IPS-NIHi11 (cell line): ENCODE measurements around the gene GNAI2.
A peak's percentile ranks its signal among the peaks of the same experiment; 100 is the strongest.
"Not testable (repeated sequence)": the region's sequence is repeated elsewhere in the genome, so short reads cannot be mapped to it uniquely, and the experiment has no call there.

Experiments used
- DNase-seq: peaks from one replicate; pipeline ENCODE4 v3.0.0; 2012; ENCODE audit warnings: mixed read lengths, low spot score

The GNAI2 gene

DNA sequence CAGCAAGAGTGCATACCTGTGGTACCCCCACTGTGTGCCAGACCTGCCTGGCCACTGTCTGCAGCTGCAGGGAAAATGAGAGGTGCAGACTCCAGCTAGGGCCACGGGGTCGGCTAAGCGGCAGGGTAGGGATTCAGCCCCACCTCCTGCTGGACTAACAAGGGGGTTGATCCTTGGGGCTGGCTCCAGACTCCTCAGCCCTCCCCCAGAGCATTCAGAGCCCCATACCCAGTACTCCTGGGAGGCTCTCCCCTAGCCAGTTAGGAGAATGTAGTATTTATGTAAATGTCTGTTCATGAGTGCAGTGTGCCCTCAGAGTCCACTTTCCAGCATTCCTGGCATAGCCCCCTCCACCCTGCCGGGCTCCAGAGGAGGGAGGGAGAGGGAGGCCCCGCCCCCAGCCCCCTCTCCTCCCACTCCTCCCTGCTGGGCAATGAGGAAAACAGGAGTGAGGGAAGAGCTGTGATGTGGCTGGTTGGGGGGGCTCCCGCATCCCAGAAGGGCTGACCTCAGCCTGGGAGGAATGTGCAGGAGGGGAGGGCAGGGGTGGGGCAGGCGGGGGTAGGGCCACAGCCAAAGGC is 28.5 kb downstream of the GNAI2 start:
- peak; percentile 89 for DNase-seq

DNA sequence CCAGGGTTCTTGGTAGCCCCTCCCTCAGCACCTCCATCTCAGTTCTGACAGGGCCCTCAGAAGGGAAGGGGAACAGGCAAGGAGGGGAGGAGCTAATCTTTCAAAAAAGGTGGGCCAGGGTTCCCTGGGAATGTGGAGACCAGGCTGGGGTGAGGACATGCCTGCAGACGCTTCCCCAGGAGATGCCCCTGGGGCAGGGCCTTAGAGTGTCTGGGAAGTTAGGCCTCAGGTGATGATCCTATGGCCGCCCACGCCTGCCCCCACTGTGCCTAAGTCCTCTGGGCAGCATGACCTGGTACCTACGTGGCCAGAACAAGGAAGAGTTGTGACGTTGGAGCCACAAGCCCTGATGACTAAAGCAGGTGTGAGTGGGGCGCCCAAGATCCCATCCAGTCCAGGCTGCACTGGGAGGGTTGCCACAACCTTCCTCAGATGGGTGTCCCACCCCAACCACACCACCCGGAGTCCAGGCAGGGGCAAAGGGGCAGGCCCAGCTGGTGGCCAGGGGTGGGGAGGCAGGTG is 29.0 kb downstream of the GNAI2 start:
- DNase-seq: no peak

- no peak for DNase-seq
These were observed 29.6 kb downstream of the GNAI2 start for GRCh38 chr3:50265571-50265970.

DNA sequence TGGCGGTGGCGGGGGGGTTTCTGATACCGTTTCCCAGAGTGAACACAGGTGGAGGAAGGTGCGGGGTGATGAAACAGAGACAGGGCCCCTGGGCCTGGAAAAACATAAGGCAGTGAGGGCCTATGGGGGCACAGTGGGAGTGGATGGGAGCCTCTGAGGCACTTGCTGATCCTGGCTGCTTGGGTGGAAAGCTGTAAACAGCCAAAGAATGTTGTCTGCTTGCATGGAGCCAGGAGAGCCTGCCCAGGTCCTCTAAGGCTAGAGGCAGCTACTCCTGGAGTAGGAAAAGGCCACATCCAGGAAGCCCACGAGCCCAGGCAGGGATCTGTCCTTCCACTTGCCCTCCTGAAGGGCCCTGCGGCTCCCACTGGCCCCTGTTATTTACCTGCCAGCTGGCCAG is 30.0 kb downstream of the GNAI2 start:
- no peak for DNase-seq

DNA sequence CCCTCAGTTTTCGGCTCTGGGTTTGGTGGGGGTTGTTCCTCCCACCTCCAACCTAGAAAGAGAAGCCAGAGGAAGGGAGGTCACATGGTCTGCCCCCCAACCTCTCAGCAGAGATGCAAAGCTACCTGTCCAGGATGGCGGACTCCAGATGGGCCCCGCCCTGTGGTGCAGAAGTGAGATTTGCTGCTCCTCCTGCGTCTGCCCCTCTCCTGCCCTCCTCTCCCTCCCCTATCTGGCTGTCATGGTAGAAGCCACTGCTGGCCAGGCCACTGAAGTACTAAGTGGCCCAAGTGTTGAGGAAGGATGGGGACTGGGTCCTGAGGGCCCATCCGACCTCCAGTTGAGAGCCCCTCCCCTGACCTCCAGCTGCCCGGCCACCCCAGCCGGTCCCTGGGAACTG is 30.8 kb downstream of the GNAI2 start:
- no peak for DNase-seq

- peak; percentile 58 for DNase-seq
These were observed 31.4 kb downstream of the GNAI2 start for GRCh38 chr3:50267280-50267913.

- no peak for DNase-seq
These were observed 32.3 kb downstream of the GNAI2 start for GRCh38 chr3:50268276-50268675.

- peak; percentile 57 for DNase-seq
These were observed 32.9 kb downstream of the GNAI2 start, which contains the start of gene SEMA3B for GRCh38 chr3:50268703-50269451. Gene SEMA3B, plus strand, starts transcription at chr3:50269147. Its CDS starts 94 bp downstream, at chr3:50269241.

GRCh38 chr3:50269460-50269859 is 33.5 kb downstream of the GNAI2 start:
- DNase-seq: no peak

DNA sequence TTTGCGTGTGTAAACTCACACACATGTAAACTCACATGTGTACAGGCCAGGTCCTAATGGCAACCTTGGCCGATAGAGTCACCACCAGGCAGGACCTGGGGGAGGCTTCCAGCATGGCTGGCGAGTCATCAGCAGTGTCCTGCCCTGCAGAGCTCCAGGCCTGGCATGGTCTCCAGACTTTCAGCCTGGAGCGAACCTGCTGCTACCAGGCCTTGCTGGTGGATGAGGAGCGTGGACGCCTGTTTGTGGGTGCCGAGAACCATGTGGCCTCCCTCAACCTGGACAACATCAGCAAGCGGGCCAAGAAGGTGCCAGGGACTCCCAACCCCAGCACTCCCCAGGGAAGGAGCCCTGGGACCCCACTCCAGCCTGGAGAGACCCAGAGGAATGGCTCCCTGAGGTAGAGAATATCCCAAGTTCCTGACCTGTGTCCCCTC is 34.0 kb downstream of the GNAI2 start:
- no peak for DNase-seq

DNA sequence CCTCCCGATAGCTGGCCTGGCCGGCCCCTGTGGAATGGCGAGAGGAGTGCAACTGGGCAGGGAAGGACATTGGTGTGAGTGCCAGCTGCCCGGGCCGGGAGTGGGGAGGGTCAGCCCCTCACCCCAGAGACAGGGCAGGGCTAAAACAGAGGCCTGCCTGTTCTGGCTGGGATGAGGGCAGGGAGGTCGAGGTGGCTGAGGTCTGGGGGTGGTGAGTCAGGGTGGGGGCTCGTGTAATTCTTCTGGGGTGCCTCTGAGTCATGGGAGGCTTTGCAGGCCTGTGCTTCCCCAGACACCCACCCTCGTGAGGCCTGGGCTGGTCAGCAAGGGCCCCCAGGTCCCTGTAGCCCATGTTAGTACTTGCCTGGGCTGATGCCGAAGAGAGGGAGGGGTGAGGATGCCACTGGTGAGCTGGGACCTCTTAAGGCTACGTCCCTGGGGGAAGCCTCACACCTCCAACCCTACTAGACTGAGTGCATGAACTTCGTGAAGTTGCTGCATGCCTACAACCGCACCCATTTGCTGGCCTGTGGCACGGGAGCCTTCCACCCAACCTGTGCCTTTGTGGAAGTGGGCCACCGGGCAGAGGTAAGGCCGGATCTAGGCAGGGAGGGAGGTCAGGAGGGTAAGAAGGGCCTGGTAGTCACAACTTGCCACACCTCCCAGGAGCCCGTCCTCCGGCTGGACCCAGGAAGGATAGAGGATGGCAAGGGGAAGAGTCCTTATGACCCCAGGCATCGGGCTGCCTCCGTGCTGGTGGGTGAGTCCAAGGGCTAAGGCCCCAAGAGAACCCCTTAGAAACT is 34.6 kb downstream of the GNAI2 start:
- no peak for DNase-seq

DNA sequence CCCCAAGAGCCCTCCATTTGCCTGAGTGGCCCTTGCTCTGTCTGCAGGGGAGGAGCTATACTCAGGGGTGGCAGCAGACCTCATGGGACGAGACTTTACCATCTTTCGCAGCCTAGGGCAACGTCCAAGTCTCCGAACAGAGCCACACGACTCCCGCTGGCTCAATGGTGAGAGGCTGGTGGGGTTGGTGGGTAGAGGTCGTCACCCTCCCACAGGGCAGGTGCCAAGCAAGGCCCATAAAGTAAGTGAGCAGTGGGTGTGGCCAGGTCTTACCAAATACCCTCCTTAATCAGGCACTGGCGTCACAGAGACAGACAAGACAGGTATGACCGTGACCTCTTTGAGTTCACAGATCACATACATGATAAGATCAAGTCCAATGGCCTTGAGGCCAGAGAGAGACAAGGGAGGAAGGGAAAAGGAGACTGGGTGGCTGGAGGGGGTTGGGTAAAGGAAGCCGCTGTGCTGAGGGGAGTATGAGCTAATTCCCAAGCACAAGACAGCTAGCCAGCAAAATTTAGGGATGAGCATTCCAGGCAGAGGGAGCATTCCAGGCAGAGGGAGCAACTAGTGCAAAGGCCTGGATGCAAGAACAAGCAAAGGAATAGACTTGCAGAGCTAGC is 35.4 kb downstream of the GNAI2 start:
- no peak for DNase-seq

- DNase-seq: not testable (repeated sequence)
These were observed 36.5 kb downstream of the GNAI2 start for GRCh38 chr3:50272538-50272910.

DNA sequence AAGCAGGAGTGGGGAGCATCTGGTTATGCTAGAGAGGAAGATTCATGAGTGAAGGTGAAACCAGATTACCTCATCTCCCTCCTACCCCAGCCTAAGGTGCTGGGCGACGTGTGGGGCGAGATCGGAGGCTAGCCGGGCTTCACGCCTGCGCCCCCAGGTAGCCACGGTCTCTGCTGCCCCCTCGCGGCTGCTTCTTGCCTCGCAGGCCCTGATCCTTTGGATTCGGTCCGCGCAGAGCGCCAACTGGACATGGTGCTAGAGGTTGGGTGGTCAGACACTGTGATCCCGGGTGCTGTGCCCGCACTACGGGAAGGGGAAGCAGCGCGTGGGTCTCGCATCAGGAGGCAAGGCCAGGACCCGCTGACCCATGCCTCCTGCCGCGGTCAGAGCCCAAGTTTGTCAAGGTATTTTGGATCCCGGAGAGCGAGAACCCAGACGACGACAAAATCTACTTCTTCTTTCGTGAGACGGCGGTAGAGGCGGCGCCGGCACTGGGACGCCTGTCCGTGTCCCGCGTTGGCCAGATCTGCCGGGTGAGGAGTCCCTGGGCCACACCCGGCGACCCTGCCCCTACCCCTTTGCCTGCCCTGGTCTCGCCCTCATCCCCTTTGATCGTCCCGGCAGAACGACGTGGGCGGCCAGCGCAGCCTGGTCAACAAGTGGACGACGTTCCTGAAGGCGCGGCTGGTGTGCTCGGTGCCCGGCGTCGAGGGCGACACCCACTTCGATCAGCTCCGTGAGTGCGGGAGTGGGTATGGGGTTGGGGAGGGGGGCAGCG is 37.1 kb downstream of the GNAI2 start:
- peak; percentile 91 for DNase-seq

- DNase-seq: no peak
These were observed 37.7 kb downstream of the GNAI2 start for GRCh38 chr3:50273689-50274065.

DNA sequence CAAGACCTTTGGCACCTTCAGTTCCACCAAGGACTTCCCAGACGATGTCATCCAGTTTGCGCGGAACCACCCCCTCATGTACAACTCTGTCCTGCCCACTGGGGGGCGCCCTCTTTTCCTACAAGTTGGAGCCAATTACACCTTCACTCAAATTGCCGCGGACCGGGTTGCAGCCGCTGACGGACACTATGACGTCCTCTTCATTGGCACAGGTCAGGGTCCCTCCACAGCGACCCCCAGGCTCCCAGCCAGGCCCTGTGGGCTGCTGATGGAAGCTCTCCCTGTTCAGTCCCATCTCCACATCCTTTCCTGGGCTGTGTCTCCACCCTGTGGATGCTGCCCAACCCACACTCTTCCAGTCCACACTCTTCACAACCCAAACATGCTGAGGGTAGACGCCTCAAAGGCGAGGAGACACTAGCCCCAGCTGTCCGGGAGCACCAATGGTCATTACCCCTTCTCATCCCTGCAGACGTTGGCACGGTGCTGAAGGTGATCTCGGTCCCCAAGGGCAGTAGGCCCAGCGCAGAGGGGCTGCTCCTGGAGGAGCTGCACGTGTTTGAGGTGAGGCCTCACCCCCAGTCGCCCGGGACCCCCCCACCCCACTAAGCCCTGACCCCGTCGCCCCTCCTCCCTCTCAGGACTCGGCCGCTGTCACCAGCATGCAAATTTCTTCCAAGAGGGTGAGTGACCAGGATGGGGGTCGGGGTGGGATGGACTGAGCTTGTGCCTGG is 38.5 kb downstream of the GNAI2 start:
- DNase-seq: peak; percentile 77

GRCh38 chr3:50275141-50275995 is 39.4 kb downstream of the GNAI2 start:
- peak; percentile 80 for DNase-seq

GRCh38 chr3:50275996-50276761 is 40.2 kb downstream of the GNAI2 start:
- DNase-seq: peak; percentile 54

- DNase-seq: no peak
These were observed 40.7 kb downstream of the GNAI2 start for GRCh38 chr3:50276762-50277101.
